Endothelial cell of umbilical vein (primary cell): ENCODE measurements around the gene NCEH1.

ENCODE experiments used
- EZH2 ChIP-seq: IDR thresholded peaks from 2 replicates; pipeline ENCODE4 v1.6.1; 2012; ENCODE audit warnings: borderline replicate concordance, low read depth, mild to moderate bottlenecking, moderate library complexity, low read length, inconsistent platforms; ENCODE audit not compliant: severe bottlenecking
- TF ChIP-seq, protein P1 (sequence below), 2 donors: IDR thresholded peaks; 1 replicate in 1 of 2; 2 replicates in 1 of 2; pipeline ENCODE4 v1.5.1; 2011; ENCODE audit warnings: low read length in 2 of 2, mild to moderate bottlenecking in 2 of 2, moderate library complexity in 2 of 2, control low read depth in 1 of 2, inconsistent platforms in 1 of 2, low read depth in 1 of 2; ENCODE audit not compliant: insufficient read depth in 1 of 2; ENCODE audit errors: extremely low read depth in 1 of 2

DNA sequence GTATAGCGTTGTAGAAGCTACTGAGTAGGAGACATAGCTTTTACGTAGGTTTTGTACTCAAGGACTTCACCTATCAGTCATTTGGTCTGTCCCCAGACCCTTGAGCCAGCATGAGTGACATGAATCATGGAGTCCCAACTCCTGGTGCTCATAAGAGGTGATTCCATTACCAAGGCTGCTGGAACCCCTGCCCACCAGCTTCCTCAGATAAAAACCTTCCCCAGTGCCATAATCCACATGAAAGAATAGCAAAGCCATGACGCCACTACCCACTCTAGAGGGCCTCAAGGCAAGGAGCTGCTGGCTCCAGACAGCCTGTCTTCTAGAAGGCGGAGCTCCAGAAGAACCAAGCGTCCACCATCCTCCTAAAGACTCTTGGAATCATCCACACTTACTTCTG lies 69.6 kb downstream of the NCEH1 start:
- TF ChIP-seq, protein P1, sequence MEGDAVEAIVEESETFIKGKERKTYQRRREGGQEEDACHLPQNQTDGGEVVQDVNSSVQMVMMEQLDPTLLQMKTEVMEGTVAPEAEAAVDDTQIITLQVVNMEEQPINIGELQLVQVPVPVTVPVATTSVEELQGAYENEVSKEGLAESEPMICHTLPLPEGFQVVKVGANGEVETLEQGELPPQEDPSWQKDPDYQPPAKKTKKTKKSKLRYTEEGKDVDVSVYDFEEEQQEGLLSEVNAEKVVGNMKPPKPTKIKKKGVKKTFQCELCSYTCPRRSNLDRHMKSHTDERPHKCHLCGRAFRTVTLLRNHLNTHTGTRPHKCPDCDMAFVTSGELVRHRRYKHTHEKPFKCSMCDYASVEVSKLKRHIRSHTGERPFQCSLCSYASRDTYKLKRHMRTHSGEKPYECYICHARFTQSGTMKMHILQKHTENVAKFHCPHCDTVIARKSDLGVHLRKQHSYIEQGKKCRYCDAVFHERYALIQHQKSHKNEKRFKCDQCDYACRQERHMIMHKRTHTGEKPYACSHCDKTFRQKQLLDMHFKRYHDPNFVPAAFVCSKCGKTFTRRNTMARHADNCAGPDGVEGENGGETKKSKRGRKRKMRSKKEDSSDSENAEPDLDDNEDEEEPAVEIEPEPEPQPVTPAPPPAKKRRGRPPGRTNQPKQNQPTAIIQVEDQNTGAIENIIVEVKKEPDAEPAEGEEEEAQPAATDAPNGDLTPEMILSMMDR (IDR thresholded peaks at IDR 0.05; ENCODE audit: extremely low read depth in 1 of 2, insufficient read depth in 1 of 2, low read depth in 1 of 2, low read length in 2 of 2) = no peak
- no peak for TF ChIP-seq EZH2
